ENCODE measurements around the gene PPP1R18. TPM values are rescaled to one million over a fixed set of nuclear protein-coding genes. Genes with fewer than 3 reads are reported as not detected.
A peak's percentile ranks its signal among the peaks of the same experiment; 100 is the strongest.

The PPP1R18 gene
- total RNA-seq, 4 donors from 2014 or later, result 11.5 to 46.0 (median 14.9) TPM

DNA sequence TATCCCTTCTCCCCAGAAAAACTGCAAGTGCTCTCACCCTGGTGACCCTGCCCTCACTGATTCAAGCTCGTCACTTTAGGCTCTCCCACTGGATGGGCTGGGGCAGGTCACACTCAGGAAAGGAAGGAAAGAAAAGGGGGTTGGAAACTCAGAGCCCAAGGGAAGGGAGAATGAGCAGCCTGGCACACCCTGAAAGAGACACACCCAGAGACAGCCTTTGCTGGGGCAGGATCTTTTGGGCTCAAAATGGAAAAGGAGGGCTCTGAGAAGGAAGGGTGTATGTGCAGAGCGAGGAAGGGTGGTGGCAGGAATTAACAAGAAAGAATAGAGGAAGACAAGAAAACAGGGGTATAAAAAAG, 2.5 kb downstream of the PPP1R18 start:
- Histone ChIP-seq H3K36me3 (no peaks in the 10 kb centered on the region), H3K27ac (peak overlapping the region; percentile 93 to 99 (median 96)), H3K9me3 (no peaks in the 10 kb centered on the region), H3K4me1 (peaks cover 0 to 86% (median 43%) of the 10 kb centered on the region in 4 donors), H3K27me3 (no peaks in the 10 kb centered on the region), H3K4me3 (peak overlapping the region; percentile 63 to 81 (median 68))
- in situ Hi-C loops (cut with MboI; ENCODE audit: low pct_ligation_motif_present in 1 of 4, low pct_unique_long_range_greater_than_20kb in 1 of 4, low sequenced_read_pairs in 3 of 4), result loop anchor here in 2 of 4 donors (5.0 kb wide), 2 partner anchors 33 to 38 kb away; partner anchors contain the start of genes MDC1 (in 1 of the 2) and TUBB (in 1 of the 2)
- 20 to 56% methylated on average over 1 to 2 of the region's 2 CpGs for WGBS, 2 donors (ENCODE audit: low coverage in 1 of 2)
- DNase-seq, result no peak
- intact Hi-C loops (cut with DNase I; ENCODE audit: low total_unique reads), result loop anchor here (5.0 kb wide), 1 partner anchor 128 kb away; no protein-coding TSS in a partner anchor
- TF ChIP-seq, protein P1, sequence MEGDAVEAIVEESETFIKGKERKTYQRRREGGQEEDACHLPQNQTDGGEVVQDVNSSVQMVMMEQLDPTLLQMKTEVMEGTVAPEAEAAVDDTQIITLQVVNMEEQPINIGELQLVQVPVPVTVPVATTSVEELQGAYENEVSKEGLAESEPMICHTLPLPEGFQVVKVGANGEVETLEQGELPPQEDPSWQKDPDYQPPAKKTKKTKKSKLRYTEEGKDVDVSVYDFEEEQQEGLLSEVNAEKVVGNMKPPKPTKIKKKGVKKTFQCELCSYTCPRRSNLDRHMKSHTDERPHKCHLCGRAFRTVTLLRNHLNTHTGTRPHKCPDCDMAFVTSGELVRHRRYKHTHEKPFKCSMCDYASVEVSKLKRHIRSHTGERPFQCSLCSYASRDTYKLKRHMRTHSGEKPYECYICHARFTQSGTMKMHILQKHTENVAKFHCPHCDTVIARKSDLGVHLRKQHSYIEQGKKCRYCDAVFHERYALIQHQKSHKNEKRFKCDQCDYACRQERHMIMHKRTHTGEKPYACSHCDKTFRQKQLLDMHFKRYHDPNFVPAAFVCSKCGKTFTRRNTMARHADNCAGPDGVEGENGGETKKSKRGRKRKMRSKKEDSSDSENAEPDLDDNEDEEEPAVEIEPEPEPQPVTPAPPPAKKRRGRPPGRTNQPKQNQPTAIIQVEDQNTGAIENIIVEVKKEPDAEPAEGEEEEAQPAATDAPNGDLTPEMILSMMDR (IDR thresholded peaks at IDR 0.05), result no peak
- TF ChIP-seq POLR2AphosphoS5 (IDR thresholded peaks at IDR 0.05) (no peak), POLR2A (IDR thresholded peaks at IDR 0.05) (no peak), EP300 (IDR thresholded peaks at IDR 0.05; ENCODE audit: low read depth) (no peak)

DNA sequence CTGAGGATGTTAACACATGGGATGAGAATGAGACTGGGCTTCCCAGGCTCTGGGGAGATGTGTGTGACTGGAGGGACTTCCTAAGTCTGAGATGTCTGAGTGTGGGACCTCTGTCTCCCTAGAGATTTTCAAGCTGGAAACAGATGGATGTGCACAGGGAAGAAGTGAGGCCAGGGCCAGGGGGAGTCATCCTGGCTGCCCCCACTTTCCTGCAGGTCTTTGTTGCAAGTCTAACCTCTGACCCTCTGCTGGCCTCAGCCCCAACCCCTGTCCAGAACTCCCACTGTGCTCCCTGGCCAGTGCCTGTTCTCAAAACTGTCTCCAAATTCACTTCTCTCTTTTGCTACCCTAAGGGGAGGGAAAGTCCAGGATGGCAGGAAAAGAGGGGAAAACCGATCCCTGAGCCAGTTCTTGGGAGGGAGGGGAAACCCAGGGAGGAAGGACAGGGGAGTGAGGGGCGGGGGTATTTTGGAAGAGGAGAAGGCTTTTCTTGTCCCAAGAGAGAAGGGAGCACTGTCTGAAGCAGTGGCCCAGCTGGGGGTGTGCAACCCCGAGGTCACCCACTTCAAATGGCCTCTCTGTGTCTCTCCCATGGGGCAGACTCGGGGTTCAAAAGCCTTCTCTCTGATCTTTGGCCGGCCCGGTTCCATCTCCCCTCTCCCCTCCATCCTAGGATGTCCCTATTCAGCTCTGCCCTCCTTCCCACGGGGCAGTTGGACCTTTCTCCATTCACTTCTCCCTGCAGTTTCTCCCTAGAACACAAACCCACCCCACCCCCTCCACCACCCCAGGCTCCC, 3.1 kb downstream of the PPP1R18 start:
- DNase-seq, result no peak
- Histone ChIP-seq H3K27me3 (no peaks in the 10 kb centered on the region), H3K27ac (peak overlapping the region; percentile 93 to 99 (median 96)), H3K9me3 (no peaks in the 10 kb centered on the region), H3K4me3 (peak overlapping the region; percentile 63 to 81 (median 68)), H3K4me1 (peaks cover 0 to 86% (median 44%) of the 10 kb centered on the region in 4 donors), H3K36me3 (no peaks in the 10 kb centered on the region)
- TF ChIP-seq POLR2AphosphoS5 (IDR thresholded peaks at IDR 0.05), result no peak
- TF ChIP-seq, protein P1 (IDR thresholded peaks at IDR 0.05), result no peak
- TF ChIP-seq POLR2A (IDR thresholded peaks at IDR 0.05), result no peak
- no peak for TF ChIP-seq EP300 (IDR thresholded peaks at IDR 0.05; ENCODE audit: low read depth)
- in situ Hi-C loops (cut with MboI; ENCODE audit: low pct_ligation_motif_present in 1 of 4, low pct_unique_long_range_greater_than_20kb in 1 of 4, low sequenced_read_pairs in 3 of 4) (loop anchor here in 2 of 4 donors (5.0 kb wide), 2 partner anchors 34 to 39 kb away; partner anchors contain the start of genes MDC1 (in 1 of the 2) and TUBB (in 1 of the 2)), intact Hi-C loops (cut with DNase I; ENCODE audit: low total_unique reads) (loop anchor here (5.0 kb wide), 1 partner anchor 129 kb away; no protein-coding TSS in a partner anchor)
- WGBS, 2 donors (ENCODE audit: low coverage in 1 of 2), result 44% methylated on average over 7 of the region's 7 CpGs; no CpG with 5 or more reads in 1 of the 2 donors

DNA sequence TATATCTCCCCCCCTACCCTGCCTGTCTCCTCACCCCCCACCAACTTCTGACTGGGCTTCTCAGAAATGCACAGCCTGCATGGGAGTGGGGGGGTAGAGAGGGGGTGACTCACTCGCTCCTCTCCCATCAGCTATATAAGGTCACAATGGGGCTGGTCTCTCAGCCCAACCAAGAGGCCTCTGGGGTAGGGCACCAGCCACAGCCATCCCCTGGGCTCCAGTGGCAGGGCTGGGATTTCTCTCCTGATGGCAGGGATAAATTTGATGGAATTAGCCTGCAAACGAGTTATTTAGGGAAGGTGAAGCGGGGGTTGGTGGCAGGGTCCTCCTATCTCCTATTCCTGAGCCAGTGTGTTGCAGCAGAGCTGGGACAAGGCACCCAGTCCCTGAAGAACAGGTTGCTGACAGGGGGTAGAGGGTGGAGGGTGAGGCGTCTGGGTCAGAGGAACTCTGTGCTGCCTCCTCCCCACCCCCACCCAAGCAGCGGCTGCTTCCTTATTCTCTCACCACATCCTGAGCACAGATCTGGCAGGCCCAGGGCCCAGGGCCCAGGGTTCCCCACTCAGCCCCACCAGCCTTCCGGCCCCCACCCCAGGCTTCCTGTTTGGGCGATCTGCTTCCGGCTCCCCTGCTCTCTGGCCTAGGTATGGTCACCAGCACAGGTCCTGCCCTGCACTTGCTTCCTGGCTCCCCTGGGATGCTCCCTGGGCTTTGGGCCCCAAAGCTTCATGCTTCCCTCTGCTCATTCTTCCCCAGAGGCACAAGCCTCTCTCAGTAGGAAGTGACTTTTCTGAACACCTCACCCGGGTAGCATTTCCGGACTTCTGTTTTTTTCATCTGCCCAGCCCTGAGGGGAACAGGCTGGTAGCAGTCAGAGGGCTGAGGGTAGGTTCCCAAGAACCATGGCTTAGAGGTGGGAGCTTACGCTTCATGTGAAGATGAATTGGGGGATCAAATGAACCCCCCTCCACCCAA, 4.0 kb downstream of the PPP1R18 start:
- TF ChIP-seq POLR2A (IDR thresholded peaks at IDR 0.05) (peak; percentile 51), POLR2AphosphoS5 (IDR thresholded peaks at IDR 0.05) (peak; percentile 72 to 88 (median 82)), EP300 (IDR thresholded peaks at IDR 0.05; ENCODE audit: low read depth) (peak; percentile 22)
- TF ChIP-seq, protein P1 (IDR thresholded peaks at IDR 0.05), result no peak
- Histone ChIP-seq H3K4me3 (peak overlapping the region; percentile 7 to 72 (median 64)), H3K9me3 (no peaks in the 10 kb centered on the region), H3K27me3 (no peaks in the 10 kb centered on the region), H3K4me1 (peaks cover 0 to 77% (median 35%) of the 10 kb centered on the region in 4 donors), H3K36me3 (no peaks in the 10 kb centered on the region), H3K27ac (peak overlapping the region; percentile 93 to 99 (median 96))
- peak; percentile 89 for DNase-seq
- WGBS, 2 donors (ENCODE audit: low coverage in 1 of 2), result 29% methylated on average over 4 to 11 of the region's 11 CpGs
- in situ Hi-C loops (cut with MboI; ENCODE audit: low pct_ligation_motif_present in 1 of 4, low pct_unique_long_range_greater_than_20kb in 1 of 4, low sequenced_read_pairs in 3 of 4) (loop anchor here in 2 of 4 donors (5.0 kb wide), 2 partner anchors 35 to 40 kb away; partner anchors contain the start of genes MDC1 (in 1 of the 2) and TUBB (in 1 of the 2)), intact Hi-C loops (cut with DNase I; ENCODE audit: low total_unique reads) (loop anchor here (5.0 kb wide), 1 partner anchor 130 kb away; no protein-coding TSS in a partner anchor)
